Sigmoid colon (tissue), 4 donors: ENCODE data around the gene HHAT.

Experiments used
- CTCF ChIP-seq, 4 experiments: fragments of 450-650 bp in 3 of 4; fragments of 200-600 bp in 1 of 4; IDR thresholded peaks; one replicate each; pipeline ENCODE4 v1.5.1; 2016 to 2019; ENCODE audit warnings: antibody characterized with exemption in 4 of 4, mild to moderate bottlenecking in 3 of 4, moderate library complexity in 2 of 4
- EP300 ChIP-seq, 4 donors: sonication (generic); formaldehyde crosslinking; IDR thresholded peaks; one replicate each; pipeline ENCODE4 v1.6.1; 2017; ENCODE audit warnings: antibody characterized with exemption in 4 of 4
- POLR2A ChIP-seq, 2 donors: fragments of 450-650 bp; IDR thresholded peaks; one replicate each; pipeline ENCODE4 v1.6.1; 2016; ENCODE audit warnings: antibody characterized with exemption in 2 of 2, mild to moderate bottlenecking in 2 of 2, moderate library complexity in 2 of 2

GRCh38 chr1:210446479-210446878, 117.8 kb downstream of the HHAT start:
- TF ChIP-seq POLR2A (IDR thresholded peaks at IDR 0.05), result no peak
- no peak for TF ChIP-seq CTCF (IDR thresholded peaks at IDR 0.05)
- TF ChIP-seq EP300 (IDR thresholded peaks at IDR 0.05), result no peak
